GM19351 (cell line): ENCODE results near the gene SALL4.
A peak's percentile ranks its signal among the peaks of the same experiment; 100 is the strongest.
"Not testable (repeated sequence)": the region's sequence is repeated elsewhere in the genome, so short reads cannot be mapped to it uniquely, and the experiment has no call there.

Experiments used
- ATAC-seq: cut with Tn5 transposase; IDR thresholded peaks from one replicate; pipeline ENCODE4 v1.9.1; 2021; ENCODE audit warnings: mild to moderate bottlenecking, moderate library complexity; ENCODE audit not compliant: unreplicated experiment

SALL4 gene

DNA sequence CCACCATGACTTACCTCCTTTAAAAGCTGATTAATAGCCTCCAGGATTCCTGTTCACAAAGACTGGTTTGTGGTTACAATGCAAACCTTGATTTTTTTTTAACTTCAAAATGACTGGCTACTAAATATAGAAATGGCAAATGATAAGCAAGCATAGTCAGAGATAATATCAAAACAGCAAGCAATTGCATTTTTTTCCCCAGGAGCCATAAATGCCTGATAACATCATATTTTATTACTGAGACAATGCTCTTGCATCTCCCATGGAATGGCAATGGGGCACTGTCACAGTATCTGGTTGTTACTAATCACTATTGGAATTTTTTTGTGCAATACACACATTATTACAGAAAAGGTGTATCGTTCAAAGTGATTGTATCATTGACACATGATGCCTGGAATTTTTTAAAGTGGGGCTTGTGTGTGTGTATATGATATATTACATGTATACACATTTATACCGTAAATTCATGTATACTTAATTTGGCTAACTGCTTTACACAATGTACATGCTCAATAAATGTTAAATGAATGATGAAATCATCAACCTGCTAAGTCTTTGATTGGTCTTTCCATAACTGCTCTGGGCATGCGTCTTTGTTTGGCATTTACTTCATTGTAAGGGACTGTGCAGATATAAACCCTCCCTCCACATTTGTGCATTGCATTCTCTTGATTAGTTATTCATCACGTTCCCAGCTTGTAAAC is 980 bp upstream of the SALL4 start:
- no peak for ATAC-seq

- ATAC-seq, result no peak
Observed at GRCh38 chr20:51801823-51802123, 548 bp downstream of the SALL4 start.

GRCh38 chr20:51801122-51801822 is 1.0 kb downstream of the SALL4 start:
- no peak for ATAC-seq

DNA sequence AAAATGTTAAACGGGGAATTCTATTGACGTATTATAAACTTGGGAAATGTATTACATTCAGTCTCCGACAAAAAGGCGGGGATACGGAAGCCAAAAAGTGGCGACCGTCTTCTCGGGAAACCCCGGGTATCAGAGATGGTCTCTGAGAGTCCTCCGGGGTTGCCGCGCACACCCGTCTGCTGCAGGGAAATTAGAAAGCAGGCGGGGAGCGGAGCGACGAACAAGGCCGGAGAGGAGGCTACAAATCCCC is 1.5 kb downstream of the SALL4 start:
- no peak for ATAC-seq

DNA sequence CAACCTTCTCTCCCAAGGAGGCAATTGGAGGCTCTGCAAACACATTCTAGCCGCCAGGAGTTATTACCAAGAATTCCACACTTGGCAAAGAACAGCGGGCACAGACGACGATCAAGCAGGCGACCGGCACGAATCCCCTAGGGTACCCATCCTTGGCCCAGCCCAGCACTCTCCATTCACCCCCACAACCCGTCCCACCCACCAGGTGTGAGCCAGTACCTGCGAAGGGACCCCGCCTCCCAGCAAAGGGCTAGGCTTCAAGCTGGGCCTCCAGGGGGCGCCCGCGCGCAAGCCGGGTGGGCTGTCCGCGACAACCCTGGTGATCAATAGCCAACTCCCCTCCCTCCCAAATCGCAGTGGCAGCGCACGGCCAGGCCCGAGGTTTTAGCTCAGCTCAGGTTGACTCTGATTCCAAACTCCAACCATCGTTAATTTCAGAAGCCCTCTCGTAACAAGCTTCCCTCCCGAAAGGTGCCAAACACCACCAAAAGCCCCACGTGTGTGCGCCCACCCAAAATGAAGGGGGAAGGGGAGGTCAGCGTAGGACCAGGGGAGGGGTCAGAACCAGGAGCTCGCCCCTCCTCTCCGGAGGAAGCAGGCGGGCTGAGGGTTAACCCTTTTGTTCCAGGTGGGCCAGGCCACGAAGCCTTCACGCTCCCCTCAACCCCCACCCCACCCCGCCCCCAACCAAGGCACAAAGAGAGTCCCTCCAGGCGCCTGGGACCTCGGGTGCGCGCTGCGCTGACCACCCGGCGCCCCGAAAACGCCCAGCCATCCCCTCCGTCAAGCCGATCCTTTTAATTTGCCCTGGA is 2.1 kb downstream of the SALL4 start:
- peak; percentile 65 for ATAC-seq

DNA sequence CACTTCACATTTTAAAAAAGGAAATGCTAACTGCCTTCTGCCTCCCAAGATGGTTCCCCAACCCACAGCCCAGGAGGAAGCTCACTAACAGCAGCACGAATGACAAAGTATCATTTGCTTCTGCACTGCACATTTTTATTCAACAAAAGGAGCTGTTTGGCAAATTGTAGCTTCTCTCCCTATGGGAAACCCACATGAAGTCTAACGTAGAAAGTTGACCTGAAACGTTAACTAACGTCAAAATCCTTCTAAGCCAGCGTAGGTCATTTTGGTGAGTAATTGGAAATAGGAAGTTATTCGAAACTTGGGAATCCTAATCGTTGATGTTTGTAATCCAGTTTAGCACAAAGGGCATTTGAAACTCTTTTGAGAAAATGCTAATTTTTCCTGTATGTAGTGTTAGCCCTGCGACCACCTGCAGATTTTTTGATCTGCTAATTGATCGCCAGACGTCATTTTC is 2.9 kb downstream of the SALL4 start:
- ATAC-seq, result no peak

DNA sequence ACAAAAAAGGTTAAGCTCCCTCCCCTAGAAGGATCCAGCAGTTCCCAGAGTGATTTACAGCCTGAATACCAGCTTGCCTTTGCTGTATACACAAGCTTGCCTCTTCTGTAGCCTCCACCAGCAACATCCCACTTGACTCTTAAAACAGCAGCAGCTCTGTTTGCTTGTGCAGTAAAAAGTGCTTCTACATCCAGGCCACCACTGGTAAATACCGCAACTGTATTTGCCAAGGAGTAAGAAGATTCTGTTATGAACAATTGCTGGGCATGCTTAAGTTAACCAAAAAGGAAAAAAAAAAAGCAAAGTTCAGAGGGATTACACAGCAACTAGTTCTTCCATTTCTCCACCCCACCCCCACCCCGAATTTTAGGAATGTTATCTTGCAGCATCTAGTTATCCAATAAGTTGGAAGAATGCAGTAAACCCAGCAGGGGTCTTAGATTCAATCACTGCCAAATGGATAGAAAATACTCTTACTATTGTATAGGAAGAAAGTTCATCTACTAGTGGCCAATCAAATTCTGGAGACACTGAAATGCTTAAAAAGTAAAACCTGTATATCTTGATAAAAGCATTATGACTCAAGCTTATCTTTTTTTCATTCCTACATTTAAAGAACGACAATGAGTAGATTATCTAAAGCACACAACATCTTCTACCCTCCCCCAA is 4.8 kb downstream of the SALL4 start:
- no peak for ATAC-seq

GRCh38 chr20:51796340-51796739 is 6.0 kb downstream of the SALL4 start:
- ATAC-seq, result no peak

- no peak for ATAC-seq
Observed at GRCh38 chr20:51792960-51793359, 9.4 kb downstream of the SALL4 start.

DNA sequence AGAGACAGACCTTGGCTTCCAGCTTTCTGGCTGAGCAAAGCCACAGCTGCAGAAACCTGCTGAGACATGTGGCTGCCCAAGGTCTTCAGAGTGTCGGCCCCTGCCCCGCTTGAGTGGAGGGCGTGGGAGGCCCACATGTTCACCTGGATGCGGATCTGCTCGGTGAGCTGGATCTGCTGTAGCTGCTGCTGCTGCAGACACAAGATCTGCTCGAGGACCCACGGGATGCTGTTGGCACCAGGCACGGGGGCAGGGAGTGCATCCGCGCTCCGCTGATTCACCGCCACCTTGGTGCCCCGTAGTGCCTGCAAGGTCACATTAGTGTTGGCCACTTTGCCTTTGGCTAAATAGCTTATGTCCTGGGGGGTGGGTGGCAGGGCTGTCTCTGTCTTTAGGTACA is 10.7 kb downstream of the SALL4 start:
- ATAC-seq, result no peak

DNA sequence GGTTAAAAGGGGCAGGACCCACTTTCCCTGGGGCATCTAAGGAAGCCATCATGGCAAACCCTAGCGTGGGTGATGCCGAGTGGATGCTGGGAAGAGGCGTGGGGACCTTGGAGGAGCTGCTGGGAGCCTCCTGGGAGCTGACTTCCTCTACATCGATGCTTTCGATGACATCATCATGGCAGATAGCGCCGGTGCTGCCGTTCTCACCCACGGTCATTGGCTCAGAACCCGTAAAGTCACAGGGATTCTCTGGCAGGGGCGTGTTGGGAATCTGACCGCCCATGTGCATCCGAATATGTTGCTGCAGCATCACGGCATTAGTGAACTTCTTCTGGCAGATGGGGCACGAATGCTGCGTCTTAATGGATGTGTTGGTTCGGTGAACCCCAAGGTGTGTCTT is 12.1 kb downstream of the SALL4 start:
- ATAC-seq, result no peak

GRCh38 chr20:51789434-51789833 is 12.9 kb downstream of the SALL4 start:
- ATAC-seq, result no peak

DNA sequence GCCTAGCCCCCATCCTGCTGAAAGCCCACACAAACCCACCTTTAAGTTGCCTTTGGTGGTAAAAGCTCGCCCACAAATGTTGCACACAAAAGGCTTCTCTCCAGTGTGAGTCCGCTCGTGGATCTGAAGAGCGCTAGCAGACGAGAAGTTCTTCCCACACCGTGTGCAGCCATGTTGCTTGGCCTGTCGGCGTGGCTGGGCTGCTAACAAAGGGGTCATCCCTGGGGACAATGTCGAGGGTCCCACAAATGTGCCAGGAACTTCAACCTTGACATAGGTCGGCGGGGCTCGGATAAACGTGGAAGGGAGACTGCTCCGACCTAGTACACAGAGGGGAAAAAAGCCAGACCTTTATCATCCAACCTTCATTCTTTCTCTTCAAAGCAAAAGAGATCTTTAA is 13.5 kb downstream of the SALL4 start:
- ATAC-seq, result no peak

DNA sequence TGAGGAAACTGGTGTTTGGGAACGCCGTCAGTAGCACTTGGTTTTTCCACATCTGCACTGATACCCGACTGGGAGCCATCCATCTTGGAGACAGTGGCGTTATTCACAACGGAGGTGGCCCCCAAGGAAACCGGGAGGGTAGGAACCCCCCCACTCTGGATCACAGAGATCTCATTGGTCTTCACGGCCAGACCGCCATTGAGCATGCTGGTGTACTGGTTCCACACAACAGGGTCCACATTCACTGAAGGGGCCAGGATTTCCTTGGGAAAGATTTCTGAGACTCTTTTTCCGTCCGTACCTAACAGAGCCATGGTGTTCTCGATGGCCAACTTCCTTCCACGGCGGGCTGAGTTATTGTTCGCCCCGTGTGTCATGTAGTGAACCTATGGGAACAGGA is 18.0 kb downstream of the SALL4 start:
- ATAC-seq, result no peak

GRCh38 chr20:51778229-51778759 is 24.0 kb downstream of the SALL4 start:
- ATAC-seq, result not testable (repeated sequence)

GRCh38 chr20:51775241-51775640 is 27.1 kb downstream of the SALL4 start:
- ATAC-seq, result no peak

DNA sequence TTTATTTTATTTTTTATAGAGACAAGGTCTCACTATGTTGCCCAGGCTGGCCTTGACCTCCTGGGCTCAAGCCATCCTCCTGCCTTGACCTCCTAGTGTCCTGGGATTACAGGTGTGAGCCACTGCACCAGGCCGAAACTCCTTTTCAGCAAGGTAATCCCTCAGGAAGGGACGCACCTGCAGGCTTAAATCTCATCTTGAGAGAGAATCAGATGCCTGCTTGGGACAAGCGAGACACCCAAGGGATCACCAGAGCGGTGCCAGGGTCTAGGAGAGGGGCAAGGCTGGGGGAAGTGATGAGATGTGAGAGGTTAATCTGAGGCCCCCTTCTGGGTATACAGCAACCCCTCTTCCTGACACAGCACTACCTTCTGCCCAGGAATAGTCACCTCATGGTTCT is 30.1 kb downstream of the SALL4 start:
- ATAC-seq, result no peak

DNA sequence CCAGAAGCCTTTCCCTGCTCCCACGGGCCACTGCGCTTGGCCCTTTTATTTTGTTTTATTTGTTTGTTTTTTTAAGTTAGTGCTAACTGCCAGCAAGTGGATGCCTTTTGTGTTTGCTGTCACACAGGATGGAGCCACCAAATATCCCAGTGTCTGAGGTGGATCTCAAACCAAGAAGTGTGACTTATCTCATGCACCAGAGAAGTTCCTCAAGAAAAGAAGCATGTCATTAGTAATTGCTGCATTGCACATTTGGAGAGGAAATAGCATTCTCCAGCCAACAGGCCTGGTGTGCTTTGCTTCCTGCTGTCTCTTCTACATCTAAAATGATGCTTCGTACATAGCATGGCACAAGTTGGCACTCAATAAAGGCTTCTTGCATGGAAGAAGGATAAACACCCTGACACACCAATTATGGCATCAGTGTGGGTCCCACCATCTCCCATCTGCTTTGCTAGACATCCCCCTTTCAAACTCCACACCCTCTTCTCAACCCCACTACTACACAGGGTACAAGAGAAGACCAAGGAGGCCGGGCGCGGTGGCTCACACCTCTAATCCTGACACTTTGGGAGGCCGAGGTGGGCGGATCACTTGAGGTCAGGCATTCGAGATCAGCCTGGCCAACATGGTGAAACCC is 32.2 kb downstream of the SALL4 start:
- ATAC-seq, result no peak

- no peak for ATAC-seq
Observed at GRCh38 chr20:51768759-51769517, 33.4 kb downstream of the SALL4 start.
